Measurements from ENCODE around the gene SLC25A44.

The SLC25A44 gene

DNA sequence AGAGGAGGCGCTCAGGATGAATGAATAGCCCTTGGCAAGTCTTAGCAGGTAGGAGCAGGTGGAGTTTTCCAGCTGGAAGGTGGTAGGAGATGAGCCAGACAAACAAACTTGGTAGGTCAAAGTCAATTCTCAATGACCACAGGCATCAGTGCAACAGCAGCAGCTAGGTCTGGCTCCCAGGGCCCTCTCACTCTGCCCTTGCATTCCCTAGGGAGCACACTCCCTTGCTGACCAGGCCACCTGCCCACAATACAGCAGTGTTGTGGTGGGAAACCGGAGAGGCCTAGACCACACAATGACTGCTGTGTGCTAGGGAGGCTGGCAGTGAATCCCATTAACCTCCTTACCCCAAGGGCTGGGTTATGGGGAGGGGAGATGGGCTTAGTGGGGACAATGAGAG lies 67.0 kb downstream of the SLC25A44 start:
- Histone ChIP-seq H4K20me1 (ENCODE audit: insufficient read depth) (no peaks in the 10 kb centered on the region), H3K27me3 (ENCODE audit: insufficient read depth, low read depth) (no peaks in the 10 kb centered on the region), H3K27ac (no peak overlapping the region; the same call in 1 of the 2 replicates), H3K36me3 (ENCODE audit: insufficient read depth) (peaks cover 58% of the 10 kb centered on the region; the same call in 1 of the 2 replicates), H3K79me2 (ENCODE audit: insufficient read depth, low read depth) (no peaks in the 10 kb centered on the region), H2AFZ (ENCODE audit: low read depth) (no peak overlapping the region), H3K4me3 (IDR thresholded peaks at IDR 0.05; ENCODE audit: insufficient read depth, low read depth, low read length) (no peak overlapping the region), H3K9ac (no peak overlapping the region), H3K4me2 (no peak overlapping the region), H3K4me1 (ENCODE audit: low read depth, poor library complexity, severe bottlenecking) (peaks cover 18% of the 10 kb centered on the region)
- TF ChIP-seq, protein P1, sequence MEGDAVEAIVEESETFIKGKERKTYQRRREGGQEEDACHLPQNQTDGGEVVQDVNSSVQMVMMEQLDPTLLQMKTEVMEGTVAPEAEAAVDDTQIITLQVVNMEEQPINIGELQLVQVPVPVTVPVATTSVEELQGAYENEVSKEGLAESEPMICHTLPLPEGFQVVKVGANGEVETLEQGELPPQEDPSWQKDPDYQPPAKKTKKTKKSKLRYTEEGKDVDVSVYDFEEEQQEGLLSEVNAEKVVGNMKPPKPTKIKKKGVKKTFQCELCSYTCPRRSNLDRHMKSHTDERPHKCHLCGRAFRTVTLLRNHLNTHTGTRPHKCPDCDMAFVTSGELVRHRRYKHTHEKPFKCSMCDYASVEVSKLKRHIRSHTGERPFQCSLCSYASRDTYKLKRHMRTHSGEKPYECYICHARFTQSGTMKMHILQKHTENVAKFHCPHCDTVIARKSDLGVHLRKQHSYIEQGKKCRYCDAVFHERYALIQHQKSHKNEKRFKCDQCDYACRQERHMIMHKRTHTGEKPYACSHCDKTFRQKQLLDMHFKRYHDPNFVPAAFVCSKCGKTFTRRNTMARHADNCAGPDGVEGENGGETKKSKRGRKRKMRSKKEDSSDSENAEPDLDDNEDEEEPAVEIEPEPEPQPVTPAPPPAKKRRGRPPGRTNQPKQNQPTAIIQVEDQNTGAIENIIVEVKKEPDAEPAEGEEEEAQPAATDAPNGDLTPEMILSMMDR (conservative IDR thresholded peaks at IDR 0.05; ENCODE audit: low read depth, low read length), result no peak

Measured in KMS-11 (cell line).